ENCODE data around the gene RAP1GDS1.
"Not testable (repeated sequence)": the region's sequence is repeated elsewhere in the genome, so short reads cannot be mapped to it uniquely, and the experiment has no call there.

RAP1GDS1 gene

GRCh38 chr4:98473046-98473445, 211.9 kb downstream of the RAP1GDS1 start:
- no peak overlapping the region for H3K27ac ChIP-seq
- no peak for TF ChIP-seq CTCF (IDR thresholded peaks at IDR 0.05; ENCODE audit: low read depth, low read length)
- no peak overlapping the region for H3K4me3 ChIP-seq (ENCODE audit: low read depth, low read length)
- no peaks in the 10 kb centered on the region for H3K9me3 ChIP-seq (ENCODE audit: severe bottlenecking)
- H3K36me3 ChIP-seq = peaks cover 45% of the 10 kb centered on the region
- no peaks in the 10 kb centered on the region for H3K27me3 ChIP-seq (ENCODE audit: insufficient read depth, low read depth, severe bottlenecking)
- no peak for DNase-seq

GRCh38 chr4:98474408-98474844, 213.2 kb downstream of the RAP1GDS1 start:
- DNase-seq = no peak
- Histone ChIP-seq H3K9me3 (ENCODE audit: severe bottlenecking) (no peaks in the 10 kb centered on the region), H3K27ac (no peak overlapping the region), H3K4me3 (ENCODE audit: low read depth, low read length) (no peak overlapping the region), H3K36me3 (peaks cover 50% of the 10 kb centered on the region), H3K27me3 (ENCODE audit: insufficient read depth, low read depth, severe bottlenecking) (no peaks in the 10 kb centered on the region)
- TF ChIP-seq CTCF (IDR thresholded peaks at IDR 0.05; ENCODE audit: low read depth, low read length) = no peak

GRCh38 chr4:98476891-98477290, 215.7 kb downstream of the RAP1GDS1 start:
- no peak for TF ChIP-seq CTCF (IDR thresholded peaks at IDR 0.05; ENCODE audit: low read depth, low read length)
- Histone ChIP-seq H3K4me3 (ENCODE audit: low read depth, low read length) (no peak overlapping the region), H3K36me3 (peaks cover 43% of the 10 kb centered on the region), H3K27ac (no peak overlapping the region), H3K9me3 (ENCODE audit: severe bottlenecking) (no peaks in the 10 kb centered on the region), H3K27me3 (ENCODE audit: insufficient read depth, low read depth, severe bottlenecking) (no peaks in the 10 kb centered on the region)
- DNase-seq = no peak

- DNase-seq; H3K4me3 ChIP-seq (ENCODE audit: low read depth, low read length); H3K9me3 ChIP-seq (ENCODE audit: severe bottlenecking); H3K27ac ChIP-seq; H3K27me3 ChIP-seq (ENCODE audit: insufficient read depth, low read depth, severe bottlenecking): not testable (repeated sequence)
- peaks cover 23% of the 10 kb centered on the region for H3K36me3 ChIP-seq
Measured at GRCh38 chr4:98479590-98479989, 218.4 kb downstream of the RAP1GDS1 start.

- DNase-seq = no peak
- Histone ChIP-seq H3K27me3 (ENCODE audit: insufficient read depth, low read depth, severe bottlenecking) (no peaks in the 10 kb centered on the region), H3K4me3 (ENCODE audit: low read depth, low read length) (no peak overlapping the region), H3K36me3 (peaks cover 15% of the 10 kb centered on the region), H3K9me3 (ENCODE audit: severe bottlenecking) (no peaks in the 10 kb centered on the region), H3K27ac (no peak overlapping the region)
- no peak for TF ChIP-seq CTCF (IDR thresholded peaks at IDR 0.05; ENCODE audit: low read depth, low read length)
Measured at GRCh38 chr4:98480535-98480934, 219.4 kb downstream of the RAP1GDS1 start.

- TF ChIP-seq CTCF (IDR thresholded peaks at IDR 0.05; ENCODE audit: low read depth, low read length) = no peak
Measured at GRCh38 chr4:98481167-98481566, 220.0 kb downstream of the RAP1GDS1 start.

More at GRCh38 chr4:98481167-98481566, 220.0 kb downstream of the RAP1GDS1 start:
- no peak overlapping the region for H3K4me3 ChIP-seq (ENCODE audit: low read depth, low read length)
- no peak for DNase-seq
- H3K27ac ChIP-seq = no peak overlapping the region
- H3K27me3 ChIP-seq (ENCODE audit: insufficient read depth, low read depth, severe bottlenecking) = no peaks in the 10 kb centered on the region
- H3K9me3 ChIP-seq (ENCODE audit: severe bottlenecking) = no peaks in the 10 kb centered on the region
- peaks cover 13% of the 10 kb centered on the region for H3K36me3 ChIP-seq
